Astrocyte (in vitro differentiated cells and primary cell): ENCODE measurements around the gene ESRRA. TPM values are rescaled to one million over a fixed set of nuclear protein-coding genes. Genes with fewer than 3 reads are reported as not detected.
A peak's percentile ranks its signal among the peaks of the same experiment; 100 is the strongest.
"Not testable (repeated sequence)": the region's sequence is repeated elsewhere in the genome, so short reads cannot be mapped to it uniquely, and the experiment has no call there.

Experiments used
- DNase-seq: peaks from one replicate; pipeline ENCODE4 v3.0.0-alpha.2; 2010; ENCODE audit warnings: low read depth
- FAIRE-seq: peaks from 2 replicates; lab custom pipeline; 2011; peaks lifted over from hg19 to GRCh38; lab: Jason Lieb, UNC
- H2AFZ ChIP-seq: 2 replicates; pipeline ENCODE4 v1.6.0; 2012; ENCODE audit warnings: low read depth, low read length, inconsistent platforms
- H3K27ac ChIP-seq: 2 replicates; pipeline ENCODE4 v1.5.1; 2011; ENCODE audit warnings: low read depth, low read length, inconsistent platforms
- H3K27me3 ChIP-seq: 2 replicates; pipeline ENCODE4 v1.6.0; 2011; ENCODE audit warnings: low read length, inconsistent platforms; ENCODE audit not compliant: insufficient read depth
- H3K36me3 ChIP-seq: 2 replicates; pipeline ENCODE4 v1.5.1; 2011; ENCODE audit warnings: low read length, inconsistent platforms; ENCODE audit not compliant: insufficient read depth
- H3K4me1 ChIP-seq: 2 replicates; pipeline ENCODE4 v1.5.1; 2011; ENCODE audit warnings: low read length, inconsistent platforms; ENCODE audit not compliant: insufficient read depth
- H3K4me2 ChIP-seq: 2 replicates; pipeline ENCODE4 v1.6.0; 2012; ENCODE audit warnings: low read length, inconsistent platforms
- H3K4me3 ChIP-seq: 2 replicates; pipeline ENCODE4 v1.5.1; 2011; ENCODE audit warnings: low read depth, mild to moderate bottlenecking, low read length, inconsistent platforms; ENCODE audit not compliant: insufficient read depth
- H3K79me2 ChIP-seq: 2 replicates; pipeline ENCODE4 v1.6.0; 2012; ENCODE audit warnings: mild to moderate bottlenecking, low read length, inconsistent platforms; ENCODE audit not compliant: insufficient read depth
- H3K9ac ChIP-seq: 2 replicates; pipeline ENCODE4 v1.6.0; 2012; ENCODE audit warnings: mild to moderate bottlenecking, low read length, inconsistent platforms
- H3K9me3 ChIP-seq: 2 replicates; pipeline ENCODE4 v1.5.1; 2012; ENCODE audit warnings: low read depth, mild to moderate bottlenecking, low read length, inconsistent platforms; ENCODE audit not compliant: insufficient read depth
- H4K20me1 ChIP-seq: 2 replicates; pipeline ENCODE4 v1.6.0; 2012; ENCODE audit warnings: low read length, inconsistent platforms; ENCODE audit not compliant: insufficient read depth
- H3K27ac Mint-ChIP-seq: one replicate; pipeline ENCODE4 v1.8.0; 2021; ENCODE audit warnings: mild to moderate bottlenecking, mixed read lengths; ENCODE audit not compliant: unreplicated experiment
- H3K27me3 Mint-ChIP-seq: one replicate; pipeline ENCODE4 v1.8.0; 2021; ENCODE audit warnings: low read depth, mixed read lengths; ENCODE audit not compliant: unreplicated experiment
- H3K36me3 Mint-ChIP-seq: one replicate; pipeline ENCODE4 v1.8.0; 2021; ENCODE audit warnings: low read depth, mixed read lengths; ENCODE audit not compliant: unreplicated experiment
- H3K4me1 Mint-ChIP-seq: one replicate; pipeline ENCODE4 v1.8.0; 2021; ENCODE audit warnings: low read depth, mixed read lengths; ENCODE audit not compliant: unreplicated experiment
- H3K4me3 Mint-ChIP-seq: one replicate; pipeline ENCODE4 v1.8.0; 2021; ENCODE audit warnings: mild to moderate bottlenecking, moderate library complexity, mixed read lengths; ENCODE audit not compliant: unreplicated experiment
- H3K9me3 Mint-ChIP-seq: one replicate; pipeline ENCODE4 v1.8.0; 2021; ENCODE audit warnings: mild to moderate bottlenecking, mixed read lengths; ENCODE audit not compliant: unreplicated experiment
- EZH2 ChIP-seq: IDR thresholded peaks from 2 replicates; pipeline ENCODE4 v1.6.1; 2012; ENCODE audit warnings: mild to moderate bottlenecking, low read length, inconsistent platforms; ENCODE audit not compliant: insufficient read depth
- total RNA-seq: library from RNA; stranded (reverse); gene quantifications from 2 replicates; pipeline ENCODE4 v1.2.1, GENCODE V29; 2021
- TF ChIP-seq, protein P1 (sequence below): IDR thresholded peaks from 2 replicates; pipeline ENCODE4 v1.5.1; 2011; ENCODE audit warnings: low read depth, mild to moderate bottlenecking, inconsistent platforms, low read length, moderate library complexity; ENCODE audit not compliant: insufficient read depth

The ESRRA gene
- total RNA-seq, 1 donor from 2014 or later: 26.3 TPM

DNA sequence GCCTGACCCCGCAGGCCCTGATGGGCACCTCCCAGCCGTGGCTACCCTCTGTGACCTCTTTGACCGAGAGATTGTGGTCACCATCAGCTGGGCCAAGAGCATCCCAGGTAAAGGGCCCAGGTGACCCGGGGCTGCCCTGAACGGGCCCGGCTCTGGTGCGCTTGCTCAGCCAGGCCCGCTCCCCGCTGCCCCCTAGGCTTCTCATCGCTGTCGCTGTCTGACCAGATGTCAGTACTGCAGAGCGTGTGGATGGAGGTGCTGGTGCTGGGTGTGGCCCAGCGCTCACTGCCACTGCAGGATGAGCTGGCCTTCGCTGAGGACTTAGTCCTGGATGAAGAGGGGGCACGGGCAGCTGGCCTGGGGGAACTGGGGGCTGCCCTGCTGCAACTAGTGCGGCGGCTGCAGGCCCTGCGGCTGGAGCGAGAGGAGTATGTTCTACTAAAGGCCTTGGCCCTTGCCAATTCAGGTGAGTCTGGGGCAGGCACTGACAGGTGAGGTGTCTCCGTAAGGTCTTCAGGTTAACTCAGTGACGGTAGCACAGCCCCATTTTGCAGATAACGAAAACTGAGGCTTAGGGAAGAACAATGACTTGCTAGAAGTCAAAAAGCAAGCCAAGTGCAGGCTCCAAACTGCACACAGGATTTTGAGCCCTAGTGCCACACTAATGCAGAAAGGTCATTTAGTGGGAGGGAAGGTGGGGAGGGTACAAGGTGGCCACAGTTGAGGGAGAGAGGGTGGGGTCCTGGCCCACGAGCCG, 9.7 kb downstream of the ESRRA start:
- H3K79me2 ChIP-seq: peaks cover 33% of the 10 kb centered on the region
- FAIRE-seq: no peak
- H2AFZ ChIP-seq: no peak overlapping the region

DNA sequence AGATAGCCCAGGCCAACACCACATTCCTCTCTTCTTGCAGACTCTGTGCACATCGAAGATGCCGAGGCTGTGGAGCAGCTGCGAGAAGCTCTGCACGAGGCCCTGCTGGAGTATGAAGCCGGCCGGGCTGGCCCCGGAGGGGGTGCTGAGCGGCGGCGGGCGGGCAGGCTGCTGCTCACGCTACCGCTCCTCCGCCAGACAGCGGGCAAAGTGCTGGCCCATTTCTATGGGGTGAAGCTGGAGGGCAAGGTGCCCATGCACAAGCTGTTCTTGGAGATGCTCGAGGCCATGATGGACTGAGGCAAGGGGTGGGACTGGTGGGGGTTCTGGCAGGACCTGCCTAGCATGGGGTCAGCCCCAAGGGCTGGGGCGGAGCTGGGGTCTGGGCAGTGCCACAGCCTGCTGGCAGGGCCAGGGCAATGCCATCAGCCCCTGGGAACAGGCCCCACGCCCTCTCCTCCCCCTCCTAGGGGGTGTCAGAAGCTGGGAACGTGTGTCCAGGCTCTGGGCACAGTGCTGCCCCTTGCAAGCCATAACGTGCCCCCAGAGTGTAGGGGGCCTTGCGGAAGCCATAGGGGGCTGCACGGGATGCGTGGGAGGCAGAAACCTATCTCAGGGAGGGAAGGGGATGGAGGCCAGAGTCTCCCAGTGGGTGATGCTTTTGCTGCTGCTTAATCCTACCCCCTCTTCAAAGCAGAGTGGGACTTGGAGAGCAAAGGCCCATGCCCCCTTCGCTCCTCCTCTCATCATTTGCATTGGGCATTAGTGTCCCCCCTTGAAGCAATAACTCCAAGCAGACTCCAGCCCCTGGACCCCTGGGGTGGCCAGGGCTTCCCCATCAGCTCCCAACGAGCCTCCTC, 10.6 kb downstream of the ESRRA start:
- peak overlapping the region; percentile 99 for H3K4me2 ChIP-seq
- not testable (repeated sequence) for H3K27me3 ChIP-seq, H3K27me3 Mint-ChIP-seq, H3K36me3 ChIP-seq, H3K9ac ChIP-seq, H4K20me1 ChIP-seq, H3K4me1 ChIP-seq, H3K9me3 ChIP-seq, FAIRE-seq, DNase-seq, H3K9me3 Mint-ChIP-seq, H3K4me3 ChIP-seq, H2AFZ ChIP-seq, H3K27ac ChIP-seq
- peaks cover 31% of the 10 kb centered on the region for H3K79me2 ChIP-seq
- H3K36me3 Mint-ChIP-seq: peaks cover 19% of the 10 kb centered on the region
- H3K4me3 Mint-ChIP-seq: peak overlapping the region; percentile 96
- peak overlapping the region; percentile 95 for H3K27ac Mint-ChIP-seq
- peaks cover 15% of the 10 kb centered on the region for H3K4me1 Mint-ChIP-seq

More for the DNA sequence above, 9.7 kb downstream of the ESRRA start:
- H3K4me3 Mint-ChIP-seq: no peak overlapping the region
- TF ChIP-seq, protein P1, sequence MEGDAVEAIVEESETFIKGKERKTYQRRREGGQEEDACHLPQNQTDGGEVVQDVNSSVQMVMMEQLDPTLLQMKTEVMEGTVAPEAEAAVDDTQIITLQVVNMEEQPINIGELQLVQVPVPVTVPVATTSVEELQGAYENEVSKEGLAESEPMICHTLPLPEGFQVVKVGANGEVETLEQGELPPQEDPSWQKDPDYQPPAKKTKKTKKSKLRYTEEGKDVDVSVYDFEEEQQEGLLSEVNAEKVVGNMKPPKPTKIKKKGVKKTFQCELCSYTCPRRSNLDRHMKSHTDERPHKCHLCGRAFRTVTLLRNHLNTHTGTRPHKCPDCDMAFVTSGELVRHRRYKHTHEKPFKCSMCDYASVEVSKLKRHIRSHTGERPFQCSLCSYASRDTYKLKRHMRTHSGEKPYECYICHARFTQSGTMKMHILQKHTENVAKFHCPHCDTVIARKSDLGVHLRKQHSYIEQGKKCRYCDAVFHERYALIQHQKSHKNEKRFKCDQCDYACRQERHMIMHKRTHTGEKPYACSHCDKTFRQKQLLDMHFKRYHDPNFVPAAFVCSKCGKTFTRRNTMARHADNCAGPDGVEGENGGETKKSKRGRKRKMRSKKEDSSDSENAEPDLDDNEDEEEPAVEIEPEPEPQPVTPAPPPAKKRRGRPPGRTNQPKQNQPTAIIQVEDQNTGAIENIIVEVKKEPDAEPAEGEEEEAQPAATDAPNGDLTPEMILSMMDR: no peak
- no peak for TF ChIP-seq EZH2
- no peak overlapping the region for H3K27ac ChIP-seq
- H3K9ac ChIP-seq: no peak overlapping the region
- peaks cover 12% of the 10 kb centered on the region for H3K4me1 Mint-ChIP-seq
- H3K4me3 ChIP-seq: no peak overlapping the region
- H3K9me3 Mint-ChIP-seq: no peaks in the 10 kb centered on the region
- H3K27me3 ChIP-seq: no peaks in the 10 kb centered on the region
- H3K36me3 Mint-ChIP-seq: peaks cover 12% of the 10 kb centered on the region
- H3K27ac Mint-ChIP-seq: no peak overlapping the region
- no peaks in the 10 kb centered on the region for H3K36me3 ChIP-seq
- H4K20me1 ChIP-seq: no peaks in the 10 kb centered on the region
- H3K9me3 ChIP-seq: no peaks in the 10 kb centered on the region
- DNase-seq: no peak
- H3K4me1 ChIP-seq: peaks cover 4% of the 10 kb centered on the region
- H3K27me3 Mint-ChIP-seq: no peaks in the 10 kb centered on the region
- H3K4me2 ChIP-seq: no peak overlapping the region

DNA sequence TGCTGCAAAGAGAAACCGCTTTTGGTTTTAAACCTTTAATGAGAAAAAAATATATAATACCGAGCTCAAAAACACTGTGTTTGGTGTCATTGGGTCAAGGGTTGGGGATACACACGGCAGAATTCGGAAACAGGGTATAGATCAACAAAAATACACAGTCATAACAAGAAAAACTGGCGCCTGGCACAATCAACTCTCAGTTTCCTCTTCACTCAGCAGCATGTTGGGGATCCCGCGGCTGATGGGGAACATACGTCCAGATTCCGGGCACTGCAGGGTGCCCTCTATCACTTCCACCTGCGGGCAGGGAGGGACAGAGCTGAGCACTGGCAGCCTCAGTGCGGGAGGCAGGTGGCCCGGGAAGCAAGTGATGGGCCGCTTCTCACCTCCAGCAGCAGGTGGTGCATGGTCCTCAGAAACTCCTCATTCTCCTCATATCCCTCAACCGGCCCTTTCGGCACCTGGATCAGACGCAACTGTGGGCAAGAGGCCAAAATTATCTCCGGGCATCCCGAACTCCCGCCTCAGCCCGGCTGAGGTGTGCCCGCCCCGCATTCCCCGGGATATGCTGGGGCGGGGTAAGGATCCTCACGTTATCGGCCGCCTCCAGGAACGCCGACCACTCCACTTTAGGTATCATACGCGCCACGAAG, 11.5 kb downstream of the ESRRA start:
- peaks cover 7% of the 10 kb centered on the region for H3K4me1 ChIP-seq
- Mint-ChIP-seq H3K27me3 (no peaks in the 10 kb centered on the region), H3K4me1 (peaks cover 17% of the 10 kb centered on the region), H3K4me3 (peak overlapping the region; percentile 96), H3K9me3 (no peaks in the 10 kb centered on the region), H3K36me3 (peaks cover 24% of the 10 kb centered on the region), H3K27ac (peak overlapping the region; percentile 95)
- peak overlapping the region; percentile 94 for H3K27ac ChIP-seq
- H2AFZ ChIP-seq: peak overlapping the region; percentile 82
- DNase-seq (no peak), FAIRE-seq (no peak)
- no peak for TF ChIP-seq EZH2
- TF ChIP-seq, protein P1: no peak
- peaks cover 3% of the 10 kb centered on the region for H3K36me3 ChIP-seq
- peaks cover 16% of the 10 kb centered on the region for H4K20me1 ChIP-seq
- H3K9me3 ChIP-seq: no peaks in the 10 kb centered on the region
- H3K4me2 ChIP-seq: peak overlapping the region; percentile 99
- H3K79me2 ChIP-seq: peaks cover 28% of the 10 kb centered on the region
- peak overlapping the region; percentile 91 for H3K9ac ChIP-seq
- peak overlapping the region; percentile 84 for H3K4me3 ChIP-seq
- no peaks in the 10 kb centered on the region for H3K27me3 ChIP-seq
